Gastroesophageal sphincter (tissue), 4 donors: ENCODE data around the gene LSM10. TPM values are rescaled to one million over a fixed set of nuclear protein-coding genes. Genes with fewer than 3 reads are reported as not detected.

Experiments
- ATAC-seq: fragments of 150-250 bp; one replicate; pipeline ENCODE4 v1.9.1; 2016; ENCODE audit warnings: mild to moderate bottlenecking, moderate library complexity
- H3K27ac ChIP-seq, 4 donors: fragments of 200-600 bp; sonication (generic) in 3 of 4; 1 replicate in 3 of 4; 2 replicates in 1 of 4; pipeline ENCODE4 v1.5.1; 2016 to 2019
- H3K27me3 ChIP-seq: fragments of 200-600 bp; sonication (generic); one replicate; pipeline ENCODE4 v1.5.1; 2019
- H3K36me3 ChIP-seq, 2 donors: fragments of 200-600 bp; sonication (generic); one replicate each; pipeline ENCODE4 v1.5.1; 2019; ENCODE audit warnings: control low read depth in 1 of 2
- H3K4me1 ChIP-seq, 3 donors: fragments of 200-600 bp; sonication (generic); 1 replicate in 2 of 3; 2 replicates in 1 of 3; pipeline ENCODE4 v1.5.1; 2016 to 2019; ENCODE audit warnings: control low read depth in 2 of 3
- H3K4me3 ChIP-seq, 2 donors: fragments of 200-600 bp; sonication (generic); one replicate each; pipeline ENCODE4 v1.5.1; 2019; ENCODE audit warnings: mild to moderate bottlenecking in 1 of 2, moderate library complexity in 1 of 2
- H3K9me3 ChIP-seq, 3 donors: fragments of 200-600 bp; sonication (generic); one replicate each; pipeline ENCODE4 v1.5.1; 2017 to 2019; ENCODE audit warnings: control low read depth in 2 of 3
- CTCF ChIP-seq, 4 experiments: fragments of 200-600 bp in 2 of 4; fragments of 450-650 bp in 2 of 4; sonication (generic) in 1 of 4; IDR thresholded peaks; one replicate each; pipeline ENCODE4 v1.5.1; 2017 to 2019; ENCODE audit warnings: antibody characterized with exemption in 4 of 4, mild to moderate bottlenecking in 2 of 4, moderate library complexity in 2 of 4
- EP300 ChIP-seq: sonication (generic); formaldehyde crosslinking; IDR thresholded peaks from one replicate; pipeline ENCODE4 v1.6.1; 2017; ENCODE audit warnings: antibody characterized with exemption, mild to moderate bottlenecking
- POLR2A ChIP-seq, 2 donors: fragments of 450-650 bp; IDR thresholded peaks; one replicate each; pipeline ENCODE4 v1.6.1; 2017; ENCODE audit warnings: antibody characterized with exemption in 2 of 2, mild to moderate bottlenecking in 2 of 2, moderate library complexity in 1 of 2
- POLR2AphosphoS5 ChIP-seq: sonication (generic); formaldehyde crosslinking; IDR thresholded peaks from one replicate; pipeline ENCODE4 v1.6.1; 2017; ENCODE audit warnings: antibody characterized with exemption
- WGBS, 2 donors: methylation state at CpG; one replicate each; pipeline ENCODE4 v1.1.5; 2018; ENCODE audit warnings: low coverage in 1 of 2; 5-methylcytosine and 5-hydroxymethylcytosine counted together
- total RNA-seq, 4 donors: library from RNA; depleted of rRNA; stranded (reverse); fragments of >200 nt; gene quantifications; one replicate each; pipeline ENCODE4 v1.1.0, GENCODE V29; 2016

The LSM10 gene
- total RNA-seq, 4 donors from 2014 or later: 39.5 to 50.2 (median 47.3) TPM

GRCh38 chr1:36401602-36402503 is 4.1 kb upstream of the LSM10 start:
- Histone ChIP-seq H3K4me1 (peaks cover 0 to 10% (median 0%) of the 10 kb centered on the region in 3 donors), H3K36me3 (no peaks in the 10 kb centered on the region), H3K27ac (peak overlapping the region in 1 of 4 donors; percentile 53), H3K9me3 (no peaks in the 10 kb centered on the region), H3K4me3 (peak overlapping the region in 1 of 2 donors; percentile 29), H3K27me3 (no peaks in the 10 kb centered on the region)
- WGBS, 2 donors: 100% methylated on average over 2 to 3 of the region's 12 CpGs
- TF ChIP-seq POLR2AphosphoS5 (no peak), POLR2A (IDR thresholded peaks at IDR 0.05) (no peak), CTCF (IDR thresholded peaks at IDR 0.05) (no peak), EP300 (no peak)
- no peak for ATAC-seq

GRCh38 chr1:36400825-36401601 is 3.3 kb upstream of the LSM10 start:
- TF ChIP-seq EP300: no peak
- TF ChIP-seq CTCF (IDR thresholded peaks at IDR 0.05): no peak
- peak; percentile 12 to 36 for TF ChIP-seq POLR2A (IDR thresholded peaks at IDR 0.05)
- TF ChIP-seq POLR2AphosphoS5: peak; percentile 25
- Histone ChIP-seq H3K36me3 (no peaks in the 10 kb centered on the region), H3K27me3 (no peaks in the 10 kb centered on the region), H3K9me3 (no peaks in the 10 kb centered on the region), H3K4me1 (peaks cover 0 to 18% (median 6%) of the 10 kb centered on the region in 3 donors), H3K27ac (peak overlapping the region in 1 of 4 donors; percentile 53), H3K4me3 (peak overlapping the region in 1 of 2 donors; percentile 29)
- 60 to 82% methylated on average over 3 to 7 of the region's 22 CpGs for WGBS, 2 donors
- peak; percentile 55 for ATAC-seq

GRCh38 chr1:36400514-36400824 is 2.8 kb upstream of the LSM10 start:
- TF ChIP-seq POLR2A (IDR thresholded peaks at IDR 0.05): no peak
- TF ChIP-seq POLR2AphosphoS5: no peak
- TF ChIP-seq EP300: no peak
- TF ChIP-seq CTCF (IDR thresholded peaks at IDR 0.05): no peak
- Histone ChIP-seq H3K4me3 (no peak overlapping the region), H3K9me3 (no peaks in the 10 kb centered on the region), H3K27ac (peak overlapping the region in 1 of 4 donors; percentile 53), H3K4me1 (peaks cover 0 to 24% (median 6%) of the 10 kb centered on the region in 3 donors), H3K36me3 (no peaks in the 10 kb centered on the region), H3K27me3 (no peaks in the 10 kb centered on the region)
- no peak for ATAC-seq
- 86% methylated on average over 5 of the region's 10 CpGs; no CpG with 5 or more reads in 1 of the 2 donors for WGBS, 2 donors

- ATAC-seq: no peak
- H3K4me1 ChIP-seq: peaks cover 0 to 34% (median 6%) of the 10 kb centered on the region in 3 donors
- no peak overlapping the region for H3K4me3 ChIP-seq
- no peak for TF ChIP-seq EP300
- no peak for TF ChIP-seq POLR2AphosphoS5
- TF ChIP-seq CTCF (IDR thresholded peaks at IDR 0.05): no peak
- no peak for TF ChIP-seq POLR2A (IDR thresholded peaks at IDR 0.05)
- H3K27ac ChIP-seq: peak overlapping the region in 3 of 4 donors; percentile 96 to 98 (median 98)
- no peaks in the 10 kb centered on the region for H3K9me3 ChIP-seq
- WGBS, 2 donors: 79 to 92% methylated on average over 3 to 4 of the region's 7 CpGs
- H3K36me3 ChIP-seq: peaks cover 0 to 8% of the 10 kb centered on the region in 2 donors
- H3K27me3 ChIP-seq: no peaks in the 10 kb centered on the region
Observed at GRCh38 chr1:36398370-36398977, 766 bp upstream of the LSM10 start.
